Measurements from ENCODE around the gene PTPRK. TPM values are rescaled to one million over a fixed set of nuclear protein-coding genes. Genes with fewer than 3 reads are reported as not detected.

The PTPRK gene
- total and polyA plus RNA-seq, 2 of the 13 experiments (the other 11 are each of a cell fraction or from before 2014, with no cell fraction given) = 43.6 to 98.3 TPM

GRCh38 chr6:128520436-128521281 lies at the start of gene PTPRK (continued):
- TF ChIP-seq MTA3 (CRISPR knock-in tag; IDR thresholded peaks at IDR 0.05) = no peak
- TF ChIP-seq ZBTB26 (CRISPR knock-in tag; IDR thresholded peaks at IDR 0.05; ENCODE audit: borderline replicate concordance) = no peak
- no peak for TF ChIP-seq HOXA9 (CRISPR knock-in tag; IDR thresholded peaks at IDR 0.05; ENCODE audit: borderline replicate concordance)
- 0 out of 2 replicates have a peak, but pooled peaks have one; percentile 19 for TF ChIP-seq FOSL2 (CRISPR knock-in tag; IDR thresholded peaks at IDR 0.05)
- TF ChIP-seq ZNF788 (CRISPR knock-in tag; IDR thresholded peaks at IDR 0.05; ENCODE audit: borderline replicate concordance) = peak; percentile 81; the same call in 1 of the 2 replicates
- no peak for TF ChIP-seq SNAPC4 (CRISPR knock-in tag; IDR thresholded peaks at IDR 0.05)
- TF ChIP-seq ZNF326 (CRISPR knock-in tag; IDR thresholded peaks at IDR 0.05; ENCODE audit: borderline replicate concordance) = no peak
- no peak for TF ChIP-seq ELK4 (CRISPR knock-in tag; IDR thresholded peaks at IDR 0.05; ENCODE audit: borderline replicate concordance)
- TF ChIP-seq FOXK2 (IDR thresholded peaks at IDR 0.05) = no peak
- TF ChIP-seq GMEB2 (CRISPR knock-in tag; IDR thresholded peaks at IDR 0.05; ENCODE audit: low read depth) = no peak
- TF ChIP-seq PREB (CRISPR knock-in tag; IDR thresholded peaks at IDR 0.05) = no peak
- TF ChIP-seq ZNF382 (CRISPR knock-in tag; IDR thresholded peaks at IDR 0.05; ENCODE audit: borderline replicate concordance) = no peak
- peak; percentile 64 for TF ChIP-seq MYC (CRISPR knock-in tag; IDR thresholded peaks at IDR 0.05; ENCODE audit: borderline replicate concordance)
- TF ChIP-seq ZNF121 (CRISPR knock-in tag; IDR thresholded peaks at IDR 0.05) = no peak; the same call in 1 of the 2 replicates
- TF ChIP-seq XBP1 (CRISPR knock-in tag; IDR thresholded peaks at IDR 0.05) = no peak
- TF ChIP-seq ELF4 (CRISPR knock-in tag; IDR thresholded peaks at IDR 0.05; ENCODE audit: borderline replicate concordance) = 0 out of 2 replicates have a peak, but pooled peaks have one; percentile 9
- 0 out of 2 replicates have a peak, but pooled peaks have one; percentile 11 for TF ChIP-seq SATB2 (CRISPR knock-in tag; IDR thresholded peaks at IDR 0.05)
- TF ChIP-seq NPAS2 (CRISPR knock-in tag; IDR thresholded peaks at IDR 0.05; ENCODE audit: borderline replicate concordance) = no peak

Measured in HepG2 (cell line).